Liver (tissue), 9 donors: ENCODE data around the gene LSM3. TPM values are rescaled to one million over a fixed set of nuclear protein-coding genes. Genes with fewer than 3 reads are reported as not detected.

ENCODE experiments used
- DNase-seq: peaks from one replicate; pipeline ENCODE4 v3.0.0-alpha.2; 2017; ENCODE audit warnings: low spot score
- H3K27ac ChIP-seq, 2 donors: one replicate each; pipeline ENCODE4 v1.7.0; 2013; ENCODE audit warnings: inconsistent platforms in 2 of 2, low read length in 2 of 2, control low read depth in 1 of 2, low read depth in 1 of 2, mild to moderate bottlenecking in 1 of 2
- H3K27me3 ChIP-seq, 4 donors: one replicate each; pipeline versions ENCODE4 v1.6.1 to v1.7.0; 2013; ENCODE audit warnings: low read length in 3 of 4, inconsistent platforms in 1 of 4, mild to moderate bottlenecking in 1 of 4, moderate library complexity in 1 of 4; ENCODE audit not compliant: control insufficient read depth in 4 of 4, insufficient read depth in 4 of 4
- H3K36me3 ChIP-seq, 4 donors: one replicate each; pipeline versions ENCODE4 v1.6.1 to v1.7.0; 2013; ENCODE audit warnings: low read length in 3 of 4, mild to moderate bottlenecking in 3 of 4, low read depth in 1 of 4, moderate library complexity in 1 of 4; ENCODE audit not compliant: control insufficient read depth in 4 of 4, insufficient read depth in 3 of 4
- H3K4me1 ChIP-seq, 4 donors: one replicate each; pipeline versions ENCODE4 v1.6.1 to v1.7.0; 2013; ENCODE audit warnings: low read length in 3 of 4, mild to moderate bottlenecking in 3 of 4, moderate library complexity in 1 of 4; ENCODE audit not compliant: control insufficient read depth in 4 of 4, insufficient read depth in 4 of 4
- H3K4me3 ChIP-seq, 3 donors: one replicate each; pipeline versions ENCODE4 v1.6.1 to v1.7.0; 2013; ENCODE audit warnings: low read length in 3 of 3, control low read depth in 1 of 3, low read depth in 1 of 3, mild to moderate bottlenecking in 1 of 3
- H3K9ac ChIP-seq, 2 donors: one replicate each; pipeline ENCODE4 v1.7.0; 2013; ENCODE audit warnings: low read length in 2 of 2, mild to moderate bottlenecking in 2 of 2, moderate library complexity in 2 of 2, control low read depth in 1 of 2, low read depth in 1 of 2
- H3K9me3 ChIP-seq, 4 donors: one replicate each; pipeline versions ENCODE4 v1.6.1 to v1.7.0; 2013; ENCODE audit warnings: low read length in 3 of 4; ENCODE audit not compliant: control insufficient read depth in 4 of 4
- EGR1 ChIP-seq, 2 donors: IDR thresholded peaks; 2 replicates each; pipeline ENCODE4 v1.6.1; 2016 to 2018; ENCODE audit warnings: antibody characterized with exemption in 2 of 2, low read depth in 2 of 2
- FOXA1 ChIP-seq: IDR thresholded peaks from 2 replicates; pipeline ENCODE4 v1.6.1; 2016; ENCODE audit warnings: antibody characterized with exemption
- FOXA2 ChIP-seq: IDR thresholded peaks from 2 replicates; pipeline ENCODE4 v1.6.1; 2016; ENCODE audit warnings: antibody characterized with exemption
- GABPA ChIP-seq, 2 donors: IDR thresholded peaks in 1 of 2; conservative IDR thresholded peaks in 1 of 2; 2 replicates each; pipeline ENCODE4 v1.6.1; 2016; ENCODE audit warnings: antibody characterized with exemption in 2 of 2, mild to moderate bottlenecking in 1 of 2, moderate library complexity in 1 of 2
- HNF4A ChIP-seq, 2 donors: conservative IDR thresholded peaks; 2 replicates each; pipeline ENCODE4 v1.6.1; 2016; ENCODE audit warnings: antibody characterized with exemption in 2 of 2, mild to moderate bottlenecking in 2 of 2
- HNF4G ChIP-seq: IDR thresholded peaks from 2 replicates; pipeline ENCODE4 v1.6.1; 2016; ENCODE audit warnings: antibody characterized with exemption
- JUND ChIP-seq, 2 donors: IDR thresholded peaks; 2 replicates each; pipeline ENCODE4 v1.6.1; 2016; ENCODE audit warnings: antibody characterized with exemption in 2 of 2
- NR2F2 ChIP-seq: IDR thresholded peaks from 2 replicates; pipeline ENCODE4 v1.6.1; 2016; ENCODE audit warnings: antibody characterized with exemption
- RAD21 ChIP-seq, 2 donors: IDR thresholded peaks; 2 replicates each; pipeline ENCODE4 v1.6.1; 2016; ENCODE audit warnings: antibody characterized with exemption in 2 of 2, mild to moderate bottlenecking in 2 of 2
- RXRA ChIP-seq, 2 donors: IDR thresholded peaks; 2 replicates each; pipeline ENCODE4 v1.6.1; 2017 to 2018; ENCODE audit warnings: antibody characterized with exemption in 2 of 2, mild to moderate bottlenecking in 1 of 2
- SP1 ChIP-seq: IDR thresholded peaks from 2 replicates; pipeline ENCODE4 v1.6.1; 2018; ENCODE audit warnings: antibody characterized with exemption, mild to moderate bottlenecking
- TAF1 ChIP-seq: conservative IDR thresholded peaks from 2 replicates; pipeline ENCODE4 v1.6.1; 2016; ENCODE audit warnings: antibody characterized with exemption, mild to moderate bottlenecking
- YY1 ChIP-seq: IDR thresholded peaks from 2 replicates; pipeline ENCODE4 v1.6.1; 2016; ENCODE audit warnings: antibody characterized with exemption, mild to moderate bottlenecking
- WGBS: extraction: QIAGEN DNeasy Blood & Tissue Kit; methylation state at CpG from one replicate; pipeline ENCODE4 v1.1.7; 2013; 5-methylcytosine and 5-hydroxymethylcytosine counted together
- polyA plus RNA-seq, 2 donors: library from polyadenylated mRNA; stranded (reverse) in 1 of 2; unstranded in 1 of 2; fragments of 200-250 nt in 1 of 2; fragments of >200 nt in 1 of 2; fragmentation: Nextera tagmentation in 1 of 2; extraction: Ambion mirVana in 1 of 2; gene quantifications; one replicate each; pipeline versions ENCODE4 v1.2.1 to v1.2.3, GENCODE V29; 2013 to 2015
- total RNA-seq, 2 donors: library from RNA; depleted of rRNA; stranded (reverse); fragments of >200 nt; gene quantifications; one replicate each; pipeline ENCODE4 v1.2.3, GENCODE V29; 2014
- TF ChIP-seq, protein P1 (sequence below): IDR thresholded peaks from 2 replicates; pipeline ENCODE4 v1.6.1; 2016; ENCODE audit warnings: antibody characterized with exemption
- TF ChIP-seq, protein P2 (sequence below): IDR thresholded peaks from 2 replicates; pipeline ENCODE4 v1.6.1; 2016; ENCODE audit warnings: antibody characterized with exemption, mild to moderate bottlenecking
- TF ChIP-seq, protein P3 (sequence below): IDR thresholded peaks from 2 replicates; pipeline ENCODE4 v1.6.1; 2016; ENCODE audit warnings: antibody characterized with exemption
- TF ChIP-seq, protein P4 (sequence below): IDR thresholded peaks from 2 replicates; pipeline ENCODE4 v1.6.1; 2016; ENCODE audit warnings: antibody characterized with exemption
- TF ChIP-seq, protein P5 (sequence below): fragments of 150-350 bp; IDR thresholded peaks from 2 replicates; pipeline ENCODE4 v1.5.1; 2017; ENCODE audit warnings: improper control_type of control experiment, low read depth, low read length; ENCODE audit not compliant: missing input control
- donor health status: healthy.
- donor health status: healthy.
- donor health status: healthy.
- donor health status: healthy.
- donor health status: healthy.

Gene LSM3
- total and polyA plus RNA-seq, 4 donors = 3.7 to 17.0 (median 5.0) TPM

DNA sequence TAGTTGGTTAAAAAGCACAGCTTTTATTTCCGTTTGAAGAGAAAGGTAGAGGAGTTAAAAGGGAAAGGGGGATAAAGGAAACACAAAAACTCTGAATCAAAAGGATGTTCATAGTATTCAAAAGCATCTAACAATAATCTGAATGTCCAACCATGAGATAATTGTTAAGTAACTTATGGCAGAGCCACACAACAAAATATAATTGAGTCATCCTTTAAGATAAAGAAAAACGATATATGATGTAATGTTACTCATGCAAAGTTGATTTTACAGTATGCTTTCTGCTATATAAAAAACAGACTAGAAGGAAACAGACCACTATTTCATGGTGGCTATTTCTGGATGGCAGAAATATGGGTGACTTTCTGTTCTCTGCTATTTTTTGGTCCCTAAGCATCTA lies 4.1 kb upstream of the LSM3 start:
- Histone ChIP-seq H3K9ac (no peak overlapping the region), H3K27ac (no peak overlapping the region), H3K9me3 (no peaks in the 10 kb centered on the region), H3K4me1 (peaks cover 2 to 22% (median 15%) of the 10 kb centered on the region in 4 donors), H3K36me3 (peaks cover 10 to 35% (median 32%) of the 10 kb centered on the region in 4 donors), H3K4me3 (no peak overlapping the region), H3K27me3 (no peaks in the 10 kb centered on the region)
- DNase-seq = no peak
- TF ChIP-seq YY1 (no peak), SP1 (no peak), TAF1 (no peak), GABPA (IDR thresholded peaks at IDR 0.05 in 1 of 2, conservative IDR thresholded peaks at IDR 0.05 in 1 of 2) (no peak), RXRA (IDR thresholded peaks at IDR 0.05) (no peak), HNF4A (conservative IDR thresholded peaks at IDR 0.05) (no peak), RAD21 (IDR thresholded peaks at IDR 0.05) (no peak), EGR1 (IDR thresholded peaks at IDR 0.05; ENCODE audit: low read depth in 2 of 2) (no peak), JUND (IDR thresholded peaks at IDR 0.05) (no peak), NR2F2 (no peak), FOXA2 (no peak), HNF4G (no peak), FOXA1 (no peak)
- TF ChIP-seq, protein P1, sequence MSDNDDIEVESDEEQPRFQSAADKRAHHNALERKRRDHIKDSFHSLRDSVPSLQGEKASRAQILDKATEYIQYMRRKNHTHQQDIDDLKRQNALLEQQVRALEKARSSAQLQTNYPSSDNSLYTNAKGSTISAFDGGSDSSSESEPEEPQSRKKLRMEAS = no peak
- TF ChIP-seq, protein P2, sequence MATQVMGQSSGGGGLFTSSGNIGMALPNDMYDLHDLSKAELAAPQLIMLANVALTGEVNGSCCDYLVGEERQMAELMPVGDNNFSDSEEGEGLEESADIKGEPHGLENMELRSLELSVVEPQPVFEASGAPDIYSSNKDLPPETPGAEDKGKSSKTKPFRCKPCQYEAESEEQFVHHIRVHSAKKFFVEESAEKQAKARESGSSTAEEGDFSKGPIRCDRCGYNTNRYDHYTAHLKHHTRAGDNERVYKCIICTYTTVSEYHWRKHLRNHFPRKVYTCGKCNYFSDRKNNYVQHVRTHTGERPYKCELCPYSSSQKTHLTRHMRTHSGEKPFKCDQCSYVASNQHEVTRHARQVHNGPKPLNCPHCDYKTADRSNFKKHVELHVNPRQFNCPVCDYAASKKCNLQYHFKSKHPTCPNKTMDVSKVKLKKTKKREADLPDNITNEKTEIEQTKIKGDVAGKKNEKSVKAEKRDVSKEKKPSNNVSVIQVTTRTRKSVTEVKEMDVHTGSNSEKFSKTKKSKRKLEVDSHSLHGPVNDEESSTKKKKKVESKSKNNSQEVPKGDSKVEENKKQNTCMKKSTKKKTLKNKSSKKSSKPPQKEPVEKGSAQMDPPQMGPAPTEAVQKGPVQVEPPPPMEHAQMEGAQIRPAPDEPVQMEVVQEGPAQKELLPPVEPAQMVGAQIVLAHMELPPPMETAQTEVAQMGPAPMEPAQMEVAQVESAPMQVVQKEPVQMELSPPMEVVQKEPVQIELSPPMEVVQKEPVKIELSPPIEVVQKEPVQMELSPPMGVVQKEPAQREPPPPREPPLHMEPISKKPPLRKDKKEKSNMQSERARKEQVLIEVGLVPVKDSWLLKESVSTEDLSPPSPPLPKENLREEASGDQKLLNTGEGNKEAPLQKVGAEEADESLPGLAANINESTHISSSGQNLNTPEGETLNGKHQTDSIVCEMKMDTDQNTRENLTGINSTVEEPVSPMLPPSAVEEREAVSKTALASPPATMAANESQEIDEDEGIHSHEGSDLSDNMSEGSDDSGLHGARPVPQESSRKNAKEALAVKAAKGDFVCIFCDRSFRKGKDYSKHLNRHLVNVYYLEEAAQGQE = no peak
- TF ChIP-seq, protein P3, sequence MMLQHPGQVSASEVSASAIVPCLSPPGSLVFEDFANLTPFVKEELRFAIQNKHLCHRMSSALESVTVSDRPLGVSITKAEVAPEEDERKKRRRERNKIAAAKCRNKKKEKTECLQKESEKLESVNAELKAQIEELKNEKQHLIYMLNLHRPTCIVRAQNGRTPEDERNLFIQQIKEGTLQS = no peak
- TF ChIP-seq, protein P4, sequence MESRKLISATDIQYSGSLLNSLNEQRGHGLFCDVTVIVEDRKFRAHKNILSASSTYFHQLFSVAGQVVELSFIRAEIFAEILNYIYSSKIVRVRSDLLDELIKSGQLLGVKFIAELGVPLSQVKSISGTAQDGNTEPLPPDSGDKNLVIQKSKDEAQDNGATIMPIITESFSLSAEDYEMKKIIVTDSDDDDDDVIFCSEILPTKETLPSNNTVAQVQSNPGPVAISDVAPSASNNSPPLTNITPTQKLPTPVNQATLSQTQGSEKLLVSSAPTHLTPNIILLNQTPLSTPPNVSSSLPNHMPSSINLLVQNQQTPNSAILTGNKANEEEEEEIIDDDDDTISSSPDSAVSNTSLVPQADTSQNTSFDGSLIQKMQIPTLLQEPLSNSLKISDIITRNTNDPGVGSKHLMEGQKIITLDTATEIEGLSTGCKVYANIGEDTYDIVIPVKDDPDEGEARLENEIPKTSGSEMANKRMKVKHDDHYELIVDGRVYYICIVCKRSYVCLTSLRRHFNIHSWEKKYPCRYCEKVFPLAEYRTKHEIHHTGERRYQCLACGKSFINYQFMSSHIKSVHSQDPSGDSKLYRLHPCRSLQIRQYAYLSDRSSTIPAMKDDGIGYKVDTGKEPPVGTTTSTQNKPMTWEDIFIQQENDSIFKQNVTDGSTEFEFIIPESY = no peak
- TF ChIP-seq, protein P5, sequence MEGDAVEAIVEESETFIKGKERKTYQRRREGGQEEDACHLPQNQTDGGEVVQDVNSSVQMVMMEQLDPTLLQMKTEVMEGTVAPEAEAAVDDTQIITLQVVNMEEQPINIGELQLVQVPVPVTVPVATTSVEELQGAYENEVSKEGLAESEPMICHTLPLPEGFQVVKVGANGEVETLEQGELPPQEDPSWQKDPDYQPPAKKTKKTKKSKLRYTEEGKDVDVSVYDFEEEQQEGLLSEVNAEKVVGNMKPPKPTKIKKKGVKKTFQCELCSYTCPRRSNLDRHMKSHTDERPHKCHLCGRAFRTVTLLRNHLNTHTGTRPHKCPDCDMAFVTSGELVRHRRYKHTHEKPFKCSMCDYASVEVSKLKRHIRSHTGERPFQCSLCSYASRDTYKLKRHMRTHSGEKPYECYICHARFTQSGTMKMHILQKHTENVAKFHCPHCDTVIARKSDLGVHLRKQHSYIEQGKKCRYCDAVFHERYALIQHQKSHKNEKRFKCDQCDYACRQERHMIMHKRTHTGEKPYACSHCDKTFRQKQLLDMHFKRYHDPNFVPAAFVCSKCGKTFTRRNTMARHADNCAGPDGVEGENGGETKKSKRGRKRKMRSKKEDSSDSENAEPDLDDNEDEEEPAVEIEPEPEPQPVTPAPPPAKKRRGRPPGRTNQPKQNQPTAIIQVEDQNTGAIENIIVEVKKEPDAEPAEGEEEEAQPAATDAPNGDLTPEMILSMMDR = no peak
- WGBS = 79% methylated on average over 2 of the region's 2 CpGs
